Mesenchymal stem cell (in vitro differentiated cells and primary cell): ENCODE results near the gene NBPF4. TPM values are rescaled to one million over a fixed set of nuclear protein-coding genes. Genes with fewer than 3 reads are reported as not detected.
"Not testable (repeated sequence)": the region's sequence is repeated elsewhere in the genome, so short reads cannot be mapped to it uniquely, and the experiment has no call there.

Experiments used
- DNase-seq: peaks from one replicate; pipeline ENCODE4 v3.0.0-alpha.2; 2013
- H2AFZ ChIP-seq: one replicate; pipeline ENCODE4 v1.6.1; 2013; ENCODE audit warnings: low read depth, mild to moderate bottlenecking, control low read depth, inconsistent platforms, low read length, moderate library complexity
- H2AK5ac ChIP-seq: 2 replicates; pipeline ENCODE4 v1.6.1; 2013; ENCODE audit warnings: low read length, moderate library complexity, mild to moderate bottlenecking, inconsistent platforms; ENCODE audit not compliant: severe bottlenecking
- H2BK120ac ChIP-seq: one replicate; pipeline ENCODE4 v1.6.1; 2013; ENCODE audit warnings: low read depth, mild to moderate bottlenecking, inconsistent platforms, low read length, moderate library complexity
- H2BK12ac ChIP-seq, 2 experiments: one replicate each; pipeline ENCODE4 v1.6.1; 2013; ENCODE audit warnings: inconsistent platforms in 2 of 2, low read length in 2 of 2, mild to moderate bottlenecking in 2 of 2, moderate library complexity in 2 of 2, control low read depth in 1 of 2
- H2BK15ac ChIP-seq: one replicate; pipeline ENCODE4 v1.6.1; 2013; ENCODE audit warnings: mild to moderate bottlenecking, low read depth, inconsistent platforms; ENCODE audit not compliant: poor library complexity, severe bottlenecking
- H2BK5ac ChIP-seq: 2 replicates; pipeline ENCODE4 v1.6.1; 2013; ENCODE audit warnings: low read depth, mild to moderate bottlenecking, low read length, control low read depth, inconsistent platforms; ENCODE audit not compliant: poor library complexity, severe bottlenecking
- H3K14ac ChIP-seq, 2 experiments: one replicate each; pipeline ENCODE4 v1.6.1; 2013; ENCODE audit warnings: inconsistent platforms in 2 of 2, low read length in 2 of 2, control low read depth in 1 of 2, mild to moderate bottlenecking in 1 of 2, moderate library complexity in 1 of 2
- H3K18ac ChIP-seq, 2 experiments: one replicate each; pipeline ENCODE4 v1.6.1; 2013; ENCODE audit warnings: inconsistent platforms in 2 of 2, low read length in 2 of 2, control low read depth in 1 of 2, low read depth in 1 of 2, mild to moderate bottlenecking in 1 of 2
- H3K23ac ChIP-seq, 2 experiments: one replicate each; pipeline ENCODE4 v1.6.1; 2013; ENCODE audit warnings: inconsistent platforms in 2 of 2, low read length in 2 of 2, mild to moderate bottlenecking in 2 of 2, moderate library complexity in 2 of 2, control low read depth in 1 of 2
- H3K27ac ChIP-seq: 2 replicates; pipeline ENCODE4 v1.5.1; 2013; ENCODE audit warnings: mild to moderate bottlenecking, moderate library complexity, low read length, control low read depth, inconsistent platforms; ENCODE audit not compliant: poor library complexity, severe bottlenecking
- H3K27me3 ChIP-seq, 2 experiments: 2 replicates each; pipeline versions ENCODE4 v1.6.1 to v1.7.0; 2013; ENCODE audit warnings: low read length in 2 of 2, mild to moderate bottlenecking in 2 of 2, moderate library complexity in 2 of 2, control low read depth in 1 of 2, inconsistent platforms in 1 of 2; ENCODE audit not compliant: control insufficient read depth in 1 of 2, insufficient read depth in 1 of 2
- H3K36me3 ChIP-seq, 2 experiments: 2 replicates each; pipeline versions ENCODE4 v1.6.1 to v1.7.0; 2013; ENCODE audit warnings: low read length in 2 of 2, control low read depth in 1 of 2, inconsistent platforms in 1 of 2, low read depth in 1 of 2, mild to moderate bottlenecking in 1 of 2; ENCODE audit not compliant: insufficient read depth in 2 of 2, control insufficient read depth in 1 of 2
- H3K4ac ChIP-seq, 2 experiments: one replicate each; pipeline ENCODE4 v1.6.1; 2013; ENCODE audit warnings: inconsistent platforms in 2 of 2, low read length in 2 of 2, mild to moderate bottlenecking in 2 of 2, moderate library complexity in 2 of 2, control low read depth in 1 of 2, low read depth in 1 of 2
- H3K4me1 ChIP-seq: 2 replicates; pipeline ENCODE4 v1.6.1; 2013; ENCODE audit warnings: low read depth, low read length, control low read depth; ENCODE audit not compliant: control insufficient read depth, insufficient read depth
- H3K4me2 ChIP-seq: 2 replicates; pipeline ENCODE4 v1.6.1; 2013; ENCODE audit warnings: low read length, mild to moderate bottlenecking, inconsistent platforms; ENCODE audit not compliant: poor library complexity, severe bottlenecking
- H3K4me3 ChIP-seq, 2 experiments: 2 replicates each; pipeline versions ENCODE4 v1.5.1 to v1.7.0; 2013; ENCODE audit warnings: low read length in 2 of 2, mild to moderate bottlenecking in 2 of 2, control low read depth in 1 of 2, low read depth in 1 of 2; ENCODE audit not compliant: insufficient read depth in 1 of 2
- H3K79me1 ChIP-seq: replicated peaks from 2 replicates; pipeline ENCODE4 v1.6.1; 2013; ENCODE audit warnings: mild to moderate bottlenecking, control low read depth, low read length, inconsistent platforms; ENCODE audit not compliant: poor library complexity, severe bottlenecking
- H3K9ac ChIP-seq: 2 replicates; pipeline ENCODE4 v1.7.0; 2013; ENCODE audit warnings: mild to moderate bottlenecking, low read length, moderate library complexity
- H3K9me3 ChIP-seq: 2 replicates; pipeline ENCODE4 v1.7.0; 2013; ENCODE audit warnings: mild to moderate bottlenecking, low read length; ENCODE audit not compliant: control insufficient read depth
- H4K8ac ChIP-seq: one replicate; pipeline ENCODE4 v1.6.1; 2013; ENCODE audit warnings: inconsistent platforms, mild to moderate bottlenecking, low read length, moderate library complexity
- H4K91ac ChIP-seq: one replicate; pipeline ENCODE4 v1.6.1; 2013; ENCODE audit warnings: mild to moderate bottlenecking, low read length, inconsistent platforms
- WGBS: methylation state at CpG from one replicate; pipeline ENCODE4 v1.1.7; 2013; ENCODE audit warnings: mixed read lengths; 5-methylcytosine and 5-hydroxymethylcytosine counted together
- polyA plus RNA-seq, 2 experiments: library from polyadenylated mRNA; stranded (reverse); fragments of 200-250 nt; gene quantifications; one replicate each; pipeline ENCODE4 v1.2.3, GENCODE V29; 2013

The NBPF4 gene
- polyA plus RNA-seq (2013, experiment 1 of 2): not detected
- not detected for polyA plus RNA-seq (2013, experiment 2 of 2)

GRCh38 chr1:108243976-108244375 is at the start of gene NBPF4:
Gene NBPF4, minus strand, starts transcription at chr1:108244076. Its CDS starts 315 bp downstream, at chr1:108243761.
- H3K36me3 ChIP-seq, H2BK120ac ChIP-seq, H3K79me1 ChIP-seq, H3K4me1 ChIP-seq, H4K91ac ChIP-seq, H2BK12ac ChIP-seq, H2AK5ac ChIP-seq, H2BK15ac ChIP-seq, H3K27ac ChIP-seq, DNase-seq, H3K4me2 ChIP-seq, H3K4me3 ChIP-seq, H2AFZ ChIP-seq, H3K18ac ChIP-seq, H3K9ac ChIP-seq, H3K14ac ChIP-seq, H3K27me3 ChIP-seq, H3K23ac ChIP-seq, H3K9me3 ChIP-seq, H3K4ac ChIP-seq, H4K8ac ChIP-seq, H2BK5ac ChIP-seq: not testable (repeated sequence)
- WGBS: no CpG with 5 or more reads among the region's 3 CpGs

- H2BK120ac ChIP-seq, H4K91ac ChIP-seq, H3K9me3 ChIP-seq, H3K36me3 ChIP-seq, H3K4me3 ChIP-seq, DNase-seq, H3K27me3 ChIP-seq, H2BK15ac ChIP-seq, H3K4ac ChIP-seq, H4K8ac ChIP-seq, H3K23ac ChIP-seq, H3K79me1 ChIP-seq, H3K4me2 ChIP-seq, H3K18ac ChIP-seq, H2BK5ac ChIP-seq, H2BK12ac ChIP-seq, H2AK5ac ChIP-seq, H3K14ac ChIP-seq, H3K27ac ChIP-seq, H2AFZ ChIP-seq, H3K9ac ChIP-seq, H3K4me1 ChIP-seq: not testable (repeated sequence)
- WGBS: no CpG with 5 or more reads among the region's 6 CpGs
These were observed 38.8 kb upstream of the NBPF4 start for GRCh38 chr1:108282528-108283257.

- not testable (repeated sequence) for H3K9ac ChIP-seq, H3K4me2 ChIP-seq, H2BK15ac ChIP-seq, H3K23ac ChIP-seq, H3K4me1 ChIP-seq, H3K9me3 ChIP-seq, H4K91ac ChIP-seq, H3K36me3 ChIP-seq, H3K4me3 ChIP-seq, H2BK12ac ChIP-seq, H3K18ac ChIP-seq, H3K4ac ChIP-seq, H2BK120ac ChIP-seq, H3K27me3 ChIP-seq, H3K27ac ChIP-seq, DNase-seq, H2AFZ ChIP-seq, H3K14ac ChIP-seq, H4K8ac ChIP-seq, H2BK5ac ChIP-seq, H2AK5ac ChIP-seq, H3K79me1 ChIP-seq
- WGBS: no CpG with 5 or more reads among the region's 61 CpGs
These were observed 28.8 kb upstream of the NBPF4 start for GRCh38 chr1:108272485-108273327.

- DNase-seq, H3K18ac ChIP-seq, H3K4me2 ChIP-seq, H4K91ac ChIP-seq, H3K9ac ChIP-seq, H2BK15ac ChIP-seq, H2AFZ ChIP-seq, H2BK12ac ChIP-seq, H3K23ac ChIP-seq, H3K36me3 ChIP-seq, H3K79me1 ChIP-seq, H3K4ac ChIP-seq, H2BK5ac ChIP-seq, H3K27me3 ChIP-seq, H3K4me1 ChIP-seq, H3K14ac ChIP-seq, H4K8ac ChIP-seq, H2BK120ac ChIP-seq, H3K9me3 ChIP-seq, H3K27ac ChIP-seq, H3K4me3 ChIP-seq, H2AK5ac ChIP-seq: not testable (repeated sequence)
- no CpG with 5 or more reads among the region's 1 CpG for WGBS
These were observed 23.2 kb upstream of the NBPF4 start for GRCh38 chr1:108267097-108267496.
